Measurements from ENCODE around the gene CRIP1. TPM values are rescaled to one million over a fixed set of nuclear protein-coding genes. Genes with fewer than 3 reads are reported as not detected.

Gene CRIP1
- total RNA-seq, 1 experiment from 2014 or later: 6.9 TPM

GRCh38 chr14:105503935-105504692 lies 17.4 kb downstream of the CRIP1 start:
- peaks cover 0 to 8% of the 10 kb centered on the region in 2 experiments; a peak in 2 of 5 replicates for H3K9me3 Mint-ChIP-seq
- H3K23me2 ChIP-seq (ENCODE audit: insufficient read length, low read depth, low read length, poor library complexity, severe bottlenecking): peaks cover 2% of the 10 kb centered on the region
- no peaks in the 10 kb centered on the region for H3K4me1 ChIP-seq (ENCODE audit: insufficient read depth, low read length)
- H3T11ph ChIP-seq (ENCODE audit: low read length): no peak overlapping the region
- TF ChIP-seq CTCF (conservative IDR thresholded peaks at IDR 0.05): no peak
- 0 out of 4 replicates have a peak, but pooled peaks cover 0 to 2% of the 10 kb centered on the region in 2 experiments for H3K4me1 Mint-ChIP-seq
- no peak overlapping the region for H2BK20ac ChIP-seq (ENCODE audit: low read depth, low read length, poor library complexity, severe bottlenecking)
- H3K27ac Mint-ChIP-seq: 0 out of 7 replicates have a peak overlapping the region, but pooled peaks of 1 of the 3 experiments have one; percentile 49
- H3K4me2 ChIP-seq (ENCODE audit: insufficient read depth, insufficient read length, low read length): no peak overlapping the region
- H3K36me3 Mint-ChIP-seq (ENCODE audit: insufficient read depth in 1 of 3, low read depth in 3 of 3): no peaks in the 10 kb centered on the region; a peak in 1 of 7 replicates
- DNase-seq: no peak
- H3K23ac ChIP-seq (ENCODE audit: insufficient read length, low read depth, low read length): no peak overlapping the region
- H2BK120ac ChIP-seq (ENCODE audit: low read depth, low read length, poor library complexity, severe bottlenecking): no peak overlapping the region
- H3K9ac ChIP-seq (ENCODE audit: extremely low read depth, insufficient read length, low read length): no peak overlapping the region
- H3K4me3 Mint-ChIP-seq: no peak overlapping the region
- H2BK5ac ChIP-seq (ENCODE audit: insufficient read length, low read length): no peak overlapping the region
- no peaks in the 10 kb centered on the region for H3K9me3 ChIP-seq (ENCODE audit: control insufficient read depth, low read depth, low read length)
- no peaks in the 10 kb centered on the region; the same call in 1 of the 2 replicates for H3K27me3 ChIP-seq (ENCODE audit: insufficient read depth, low read length)
- H3K27me3 Mint-ChIP-seq (ENCODE audit: low read depth): peaks cover 24% of the 10 kb centered on the region
- H4K91ac ChIP-seq (ENCODE audit: insufficient read length, low read depth, low read length): no peak overlapping the region
- H3K79me2 ChIP-seq (ENCODE audit: insufficient read depth, low read length): no peaks in the 10 kb centered on the region
- no peak overlapping the region for H3K14ac ChIP-seq (ENCODE audit: insufficient read depth, low read length)
- H3K27ac ChIP-seq (ENCODE audit: insufficient read length, low read depth, low read length): no peak overlapping the region
- WGBS (ENCODE audit: extremely low coverage, insufficient read length, low lambda C conversion rate): no CpG with 5 or more reads among the region's 29 CpGs
- no peaks in the 10 kb centered on the region for H4K20me1 ChIP-seq (ENCODE audit: control insufficient read depth, insufficient read depth, insufficient read length)
- no peaks in the 10 kb centered on the region for H3K79me1 ChIP-seq (ENCODE audit: insufficient read depth, low read depth, low read length, poor library complexity, severe bottlenecking)
- no peak overlapping the region for H2AK5ac ChIP-seq (ENCODE audit: insufficient read length, low read length)
- no peak overlapping the region for H3K56ac ChIP-seq (ENCODE audit: insufficient read length, low read depth, low read length)
- no peak overlapping the region for H4K8ac ChIP-seq (replicated peaks; ENCODE audit: insufficient read length, low read depth, low read length)
- H3K18ac ChIP-seq (ENCODE audit: insufficient read length, low read depth, low read length): no peak overlapping the region
- H3K4ac ChIP-seq (ENCODE audit: low read depth, low read length): no peak overlapping the region
- no peak overlapping the region for H2AFZ ChIP-seq (ENCODE audit: low read length)
- H2BK12ac ChIP-seq (ENCODE audit: insufficient read length, low read depth, low read length): no peak overlapping the region
- no peak overlapping the region for H4K5ac ChIP-seq (ENCODE audit: insufficient read length, low read depth, low read length)
- H2BK15ac ChIP-seq (ENCODE audit: low read depth, low read length): no peak overlapping the region
